Brain microvascular endothelial cell (primary cell): ENCODE measurements around the gene MTA3.
A peak's percentile ranks its signal among the peaks of the same experiment; 100 is the strongest.

Experiments
- DNase-seq: peaks from one replicate; pipeline ENCODE4 v3.0.0-alpha.2; 2020
- H3K27ac ChIP-seq: fragments of 250-450 bp; sonication (Bioruptor Pico); 2 replicates; pipeline ENCODE4 v1.5.1; 2020; ENCODE audit warnings: mild to moderate bottlenecking, moderate library complexity
- H3K27me3 ChIP-seq: fragments of 250-450 bp; sonication (Bioruptor Pico); replicated peaks from 2 replicates; pipeline ENCODE4 v1.5.1; 2020; ENCODE audit warnings: mild to moderate bottlenecking
- H3K36me3 ChIP-seq: fragments of 250-450 bp; sonication (Bioruptor Pico); replicated peaks from 2 replicates; pipeline ENCODE4 v1.5.1; 2020; ENCODE audit warnings: mild to moderate bottlenecking
- H3K4me3 ChIP-seq: 2 replicates; pipeline ENCODE4 v1.5.1; 2011; ENCODE audit warnings: low read depth, mild to moderate bottlenecking, control low read depth, low read length, moderate library complexity
- CTCF ChIP-seq: IDR thresholded peaks from 2 replicates; pipeline ENCODE4 v1.5.1; 2011; ENCODE audit warnings: low read depth, mild to moderate bottlenecking, moderate library complexity, low read length, control low read depth, inconsistent platforms; ENCODE audit errors: missing control alignments
- in situ Hi-C: cut with HindIII; loops from 2 replicates; pipeline ENCODE4 v1.10.0; 2017; ENCODE audit warnings: low sequenced_read_pairs, low pct_ligation_motif_present

The MTA3 gene

GRCh38 chr2:42713920-42714319 lies 145.5 kb downstream of the MTA3 start:
- in situ Hi-C loops: no loop called here

DNA sequence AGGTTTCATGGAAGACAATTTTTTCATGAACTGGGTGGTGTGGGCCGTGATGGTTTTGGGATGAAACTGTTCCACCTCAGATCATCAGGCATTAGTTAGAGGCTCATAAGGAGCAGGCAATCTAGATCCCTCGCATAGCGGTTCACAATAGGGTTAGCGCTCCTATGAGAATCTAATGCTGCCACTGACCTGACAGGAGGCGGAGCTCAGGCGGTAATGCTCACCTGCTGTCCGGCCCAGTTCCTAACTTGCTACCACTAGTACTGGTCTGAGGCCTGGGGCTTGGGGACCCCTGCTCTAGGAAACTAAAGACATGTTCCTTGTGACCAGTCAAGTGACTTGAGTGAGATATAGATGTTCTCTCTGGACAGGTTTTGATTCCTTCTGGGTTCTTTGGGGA lies 146.3 kb downstream of the MTA3 start:
- Histone ChIP-seq H3K36me3 (no peaks in the 10 kb centered on the region), H3K27me3 (no peaks in the 10 kb centered on the region)

More at GRCh38 chr2:42713920-42714319, 145.5 kb downstream of the MTA3 start:
- Histone ChIP-seq H3K27ac (no peak overlapping the region), H3K27me3 (no peaks in the 10 kb centered on the region), H3K36me3 (no peaks in the 10 kb centered on the region), H3K4me3 (no peak overlapping the region)
- no peak for DNase-seq
- TF ChIP-seq CTCF: no peak

DNA sequence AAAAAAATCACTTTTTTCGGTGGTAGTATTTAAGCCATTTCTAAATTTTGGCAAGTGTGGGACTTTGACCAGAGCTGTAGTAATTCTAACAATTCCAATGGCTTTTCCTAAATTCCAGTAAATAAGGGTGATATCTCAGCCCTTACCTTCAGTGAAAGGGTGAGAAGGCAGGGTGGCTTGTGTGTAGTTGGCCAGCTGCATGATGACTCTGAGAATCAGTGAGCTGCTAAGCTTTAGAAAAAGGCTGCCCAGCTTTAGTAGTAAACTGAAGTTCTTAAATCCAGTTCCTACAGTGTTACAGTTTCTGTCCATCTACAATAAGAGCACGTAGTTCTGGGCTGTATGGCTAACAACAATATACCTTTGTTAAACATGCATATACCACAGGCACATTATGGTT lies 153.5 kb downstream of the MTA3 start:
- DNase-seq: no peak
- no peak for TF ChIP-seq CTCF
- in situ Hi-C loops: no loop called here
- no peaks in the 10 kb centered on the region for H3K27me3 ChIP-seq
- no peaks in the 10 kb centered on the region for H3K36me3 ChIP-seq
- peak overlapping the region; percentile 10 for H3K27ac ChIP-seq
- H3K4me3 ChIP-seq: no peak overlapping the region

More for the DNA sequence above, 146.3 kb downstream of the MTA3 start:
- DNase-seq: no peak
- in situ Hi-C loops: no loop called here
- no peak overlapping the region for H3K27ac ChIP-seq
- no peak overlapping the region for H3K4me3 ChIP-seq
- TF ChIP-seq CTCF: no peak

DNA sequence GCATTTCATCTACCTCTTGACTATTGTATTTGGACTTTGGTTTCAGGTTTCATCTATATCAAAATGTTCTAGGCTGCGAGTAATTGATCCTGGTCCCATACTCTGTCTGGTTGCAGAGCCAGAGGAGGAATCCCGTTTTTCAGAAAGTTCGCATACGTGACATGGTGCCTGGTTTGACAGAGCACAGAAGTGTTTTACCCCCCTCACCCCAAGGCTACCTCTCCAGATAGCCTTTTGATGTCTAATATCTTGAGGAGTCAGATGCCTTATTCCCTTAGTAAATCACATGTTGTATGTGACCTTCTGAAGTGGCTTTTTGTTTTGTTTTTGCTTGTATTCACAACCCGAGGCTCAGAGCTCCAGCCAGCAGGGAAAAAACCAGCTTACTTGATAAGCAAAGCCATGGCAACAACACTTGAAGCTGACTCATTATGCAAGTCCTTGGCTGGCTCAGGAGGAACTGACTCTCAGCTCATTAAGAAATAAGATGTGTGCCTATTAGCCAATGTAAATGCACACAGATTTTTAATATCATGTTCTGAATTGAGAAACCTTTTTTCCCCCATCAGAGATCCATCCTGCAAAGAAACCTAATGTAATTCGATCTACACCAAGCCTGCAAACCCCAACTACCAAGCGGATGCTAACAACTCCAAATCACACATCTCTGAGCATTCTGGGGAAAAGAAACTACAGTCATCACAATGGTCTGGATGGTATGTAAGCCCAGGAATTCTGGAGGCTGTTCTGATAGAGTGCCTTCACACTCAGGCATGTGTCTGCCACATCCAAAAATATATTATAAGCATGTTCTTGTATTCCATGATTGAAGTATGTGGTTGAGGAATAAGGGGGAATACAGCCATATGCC lies 154.1 kb downstream of the MTA3 start:
- in situ Hi-C loops: no loop called here
- H3K36me3 ChIP-seq: no peaks in the 10 kb centered on the region
- no peak for TF ChIP-seq CTCF
- no peaks in the 10 kb centered on the region for H3K27me3 ChIP-seq
- no peak overlapping the region for H3K4me3 ChIP-seq
- H3K27ac ChIP-seq: peak overlapping the region; percentile 17
- peak; percentile 94 for DNase-seq

DNA sequence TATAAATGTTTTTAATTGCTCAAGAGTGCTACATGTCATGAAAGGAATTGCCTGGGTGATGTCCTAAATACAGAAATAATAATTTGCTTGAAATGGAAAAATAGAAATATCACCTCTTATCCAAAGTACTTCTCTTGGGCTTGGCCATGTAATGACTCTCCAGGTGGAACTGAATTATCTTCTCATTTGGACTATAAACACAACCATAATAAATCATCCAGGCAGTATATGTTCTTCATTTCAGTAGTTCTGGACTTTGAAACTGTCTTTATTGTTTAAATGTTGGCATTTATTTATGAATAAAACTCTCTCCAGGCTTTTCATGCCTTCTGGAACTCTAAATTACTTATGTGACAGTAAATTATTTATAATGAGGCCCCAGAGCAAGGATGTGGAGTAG lies 155.0 kb downstream of the MTA3 start:
- no peak overlapping the region for H3K4me3 ChIP-seq
- in situ Hi-C loops: no loop called here
- no peaks in the 10 kb centered on the region for H3K36me3 ChIP-seq
- DNase-seq: no peak
- no peak overlapping the region for H3K27ac ChIP-seq
- no peak for TF ChIP-seq CTCF
- no peaks in the 10 kb centered on the region for H3K27me3 ChIP-seq
